ENCODE data around the gene HOXB5. TPM values are rescaled to one million over a fixed set of nuclear protein-coding genes. Genes with fewer than 3 reads are reported as not detected.

Gene HOXB5
- total and polyA plus RNA-seq, 12 donors = 0.06 to 0.18 (median 0.15) TPM; not detected in 9

GRCh38 chr17:48564188-48565021 is 29.2 kb downstream of the HOXB5 start:
- no peak for TF ChIP-seq CTCF (IDR thresholded peaks at IDR 0.05)
- Histone ChIP-seq H3K4me3 (peak overlapping the region in 9 of 10 donors; percentile 37 to 53 (median 41)), H3K36me3 (no peaks in the 10 kb centered on the region), H3K27ac (peak overlapping the region in 5 of 10 donors; percentile 31 to 80 (median 58)), H3K4me1 (peaks cover 0 to 20% (median 4%) of the 10 kb centered on the region in 9 donors), H3K9me3 (no peaks in the 10 kb centered on the region), H3K27me3 (peaks cover 20 to 99% (median 96%) of the 10 kb centered on the region in 7 donors)
- ATAC-seq (peak in 2 of 8 donors; percentile 38 to 65), DNase-seq (no peak)
- intact Hi-C loops (cut with DNase I) = no loop called here
- 3% methylated on average over 72 to 73 of the region's 73 CpGs for WGBS, 2 donors

- DNase-seq (no peak), ATAC-seq (no peak)
- TF ChIP-seq CTCF (IDR thresholded peaks at IDR 0.05) = no peak
- Histone ChIP-seq H3K27ac (peak overlapping the region in 2 of 10 donors; percentile 77 to 80), H3K36me3 (no peaks in the 10 kb centered on the region), H3K9me3 (no peaks in the 10 kb centered on the region), H3K4me1 (peaks cover 0 to 19% (median 3%) of the 10 kb centered on the region in 9 donors), H3K27me3 (peaks cover 20 to 99% (median 95%) of the 10 kb centered on the region in 7 donors), H3K4me3 (peak overlapping the region in 7 of 10 donors; percentile 37 to 53 (median 42))
- intact Hi-C loops (cut with DNase I) = no loop called here
- WGBS, 2 donors = 12 to 16% methylated on average over 8 to 10 of the region's 10 CpGs
Observed at GRCh38 chr17:48563867-48564187, 29.8 kb downstream of the HOXB5 start.

GRCh38 chr17:48563385-48563838 is 30.2 kb downstream of the HOXB5 start:
- 47 to 52% methylated on average over 6 of the region's 6 CpGs for WGBS, 2 donors
- no peak for TF ChIP-seq CTCF (IDR thresholded peaks at IDR 0.05)

GRCh38 chr17:48562934-48563333 is 30.6 kb downstream of the HOXB5 start:
- no peak for DNase-seq
- H3K27me3 ChIP-seq = peaks cover 20 to 99% (median 94%) of the 10 kb centered on the region in 7 donors
- intact Hi-C loops (cut with DNase I) = no loop called here
- no peak for TF ChIP-seq CTCF (IDR thresholded peaks at IDR 0.05)
- no peaks in the 10 kb centered on the region for H3K9me3 ChIP-seq
- ATAC-seq = no peak
- peaks cover 0 to 12% (median under 1%) of the 10 kb centered on the region in 9 donors for H3K4me1 ChIP-seq
- WGBS, 2 donors = 39 to 46% methylated on average over 5 of the region's 5 CpGs
- H3K4me3 ChIP-seq = no peak overlapping the region
- H3K36me3 ChIP-seq = no peaks in the 10 kb centered on the region
- H3K27ac ChIP-seq = no peak overlapping the region

More at GRCh38 chr17:48563385-48563838, 30.2 kb downstream of the HOXB5 start:
- Histone ChIP-seq H3K4me3 (peak overlapping the region in 3 of 10 donors; percentile 5 to 53 (median 52)), H3K9me3 (no peaks in the 10 kb centered on the region), H3K27ac (peak overlapping the region in 1 of 10 donors; percentile 80), H3K36me3 (no peaks in the 10 kb centered on the region), H3K27me3 (peaks cover 20 to 99% (median 94%) of the 10 kb centered on the region in 7 donors), H3K4me1 (peaks cover 0 to 15% (median 3%) of the 10 kb centered on the region in 9 donors)
- intact Hi-C loops (cut with DNase I) = no loop called here
- DNase-seq (no peak), ATAC-seq (no peak)
